ENCODE results near the gene CCNE1. TPM values are rescaled to one million over a fixed set of nuclear protein-coding genes. Genes with fewer than 3 reads are reported as not detected.

Gene CCNE1
- total RNA-seq, 1 donor from 2014 or later, result 8.3 TPM

- DNase-seq (ENCODE audit: extremely low read depth, low read depth, low spot score), result no peak
Observed at GRCh38 chr19:29841559-29842367, 30.0 kb downstream of the CCNE1 start.

- no peak for DNase-seq (ENCODE audit: extremely low read depth, low read depth, low spot score)
Observed at GRCh38 chr19:29842471-29843179, 30.8 kb downstream of the CCNE1 start.

GRCh38 chr19:29843180-29844051 lies 31.6 kb downstream of the CCNE1 start:
- no peak for DNase-seq (ENCODE audit: extremely low read depth, low read depth, low spot score)

GRCh38 chr19:29844891-29845573 lies 33.2 kb downstream of the CCNE1 start:
- no peak for DNase-seq (ENCODE audit: extremely low read depth, low read depth, low spot score)

GRCh38 chr19:29845574-29846176 lies 33.9 kb downstream of the CCNE1 start:
- DNase-seq (ENCODE audit: extremely low read depth, low read depth, low spot score), result no peak

- DNase-seq (ENCODE audit: extremely low read depth, low read depth, low spot score), result no peak
Observed at GRCh38 chr19:29849208-29849607, 37.4 kb downstream of the CCNE1 start.

- no peak for DNase-seq (ENCODE audit: extremely low read depth, low read depth, low spot score)
Observed at GRCh38 chr19:29850482-29850881, 38.7 kb downstream of the CCNE1 start.

GRCh38 chr19:29851769-29852521 lies 40.2 kb downstream of the CCNE1 start:
- DNase-seq (ENCODE audit: extremely low read depth, low read depth, low spot score), result no peak

- DNase-seq (ENCODE audit: extremely low read depth, low read depth, low spot score), result no peak
Observed at GRCh38 chr19:29854033-29854432, 42.2 kb downstream of the CCNE1 start.

- no peak for DNase-seq (ENCODE audit: extremely low read depth, low read depth, low spot score)
Observed at GRCh38 chr19:29855087-29855486, 43.3 kb downstream of the CCNE1 start.

GRCh38 chr19:29855741-29856500 lies 44.1 kb downstream of the CCNE1 start:
- no peak for DNase-seq (ENCODE audit: extremely low read depth, low read depth, low spot score)

GRCh38 chr19:29858000-29858596 lies 46.3 kb downstream of the CCNE1 start:
- no peak for DNase-seq (ENCODE audit: extremely low read depth, low read depth, low spot score)

- DNase-seq (ENCODE audit: extremely low read depth, low read depth, low spot score), result no peak
Observed at GRCh38 chr19:29858621-29859020, 46.8 kb downstream of the CCNE1 start.

GRCh38 chr19:29860492-29860891 lies 48.7 kb downstream of the CCNE1 start:
- no peak for DNase-seq (ENCODE audit: extremely low read depth, low read depth, low spot score)

GRCh38 chr19:29861574-29861973 lies 49.8 kb downstream of the CCNE1 start:
- DNase-seq (ENCODE audit: extremely low read depth, low read depth, low spot score), result no peak

- no peak for DNase-seq (ENCODE audit: extremely low read depth, low read depth, low spot score)
Observed at GRCh38 chr19:29866011-29866410, 54.2 kb downstream of the CCNE1 start.

GRCh38 chr19:29867984-29868383 lies 56.2 kb downstream of the CCNE1 start:
- DNase-seq (ENCODE audit: extremely low read depth, low read depth, low spot score), result no peak

GRCh38 chr19:29871143-29871542 lies 59.4 kb downstream of the CCNE1 start:
- no peak for DNase-seq (ENCODE audit: extremely low read depth, low read depth, low spot score)
